ENCODE measurements around the gene KDM4D.

DNA sequence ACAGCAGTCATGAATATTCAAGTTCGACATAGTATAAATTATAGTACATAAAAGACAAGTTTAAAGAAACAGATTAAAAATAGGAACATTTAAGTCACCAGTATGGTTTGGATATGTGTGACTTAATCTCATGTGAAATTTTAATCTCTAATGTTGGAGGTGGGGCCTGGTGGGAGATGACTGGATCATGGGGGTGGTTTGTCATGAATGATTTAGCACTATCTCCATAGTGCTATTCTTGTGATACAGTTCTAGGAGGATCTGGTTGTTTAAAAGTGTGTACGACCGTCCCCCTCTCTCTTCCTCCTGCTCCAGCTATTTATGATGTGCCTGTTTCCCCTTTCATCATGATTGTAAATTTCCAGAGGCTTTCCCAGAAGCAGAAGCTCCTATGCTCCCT lies 54.8 kb downstream of the KDM4D start:
- TF ChIP-seq ZFX (CRISPR knock-in tag; IDR thresholded peaks at IDR 0.05) = no peak
- TF ChIP-seq RAD21 (CRISPR knock-in tag; conservative IDR thresholded peaks at IDR 0.05 in 1 of 2, IDR thresholded peaks at IDR 0.05 in 1 of 2) = no peak

Data from K562 (cell line).